Effector memory CD8-positive, alpha-beta T cell (primary cell): ENCODE results near the gene KLHL10.

ENCODE experiments used
- ATAC-seq: fragments of 150-1000 bp; cut with Tn5 transposase; replicated peaks from 2 replicates; pipeline ENCODE4 v1.10.0; 2021; ENCODE audit warnings: mild to moderate bottlenecking, moderate library complexity
- DNase-seq, 3 experiments: peaks; one replicate each; pipeline ENCODE4 v3.0.0; 2021
- H3K27ac Mint-ChIP-seq, 2 donors: one replicate each; pipeline ENCODE4 v1.8.0; 2022; ENCODE audit warnings: mild to moderate bottlenecking in 2 of 2, mixed read lengths in 2 of 2, moderate library complexity in 2 of 2
- H3K27me3 Mint-ChIP-seq, 2 donors: one replicate each; pipeline ENCODE4 v1.8.0; 2022; ENCODE audit warnings: mixed read lengths in 2 of 2
- H3K36me3 Mint-ChIP-seq: one replicate; pipeline ENCODE4 v1.8.0; 2022; ENCODE audit warnings: mild to moderate bottlenecking, moderate library complexity, mixed read lengths; ENCODE audit not compliant: insufficient read depth
- H3K4me1 Mint-ChIP-seq, 2 donors: one replicate each; pipeline ENCODE4 v1.8.0; 2022; ENCODE audit warnings: low read depth in 2 of 2, mixed read lengths in 2 of 2
- H3K4me3 Mint-ChIP-seq, 2 donors: one replicate each; pipeline ENCODE4 v1.8.0; 2022; ENCODE audit warnings: mild to moderate bottlenecking in 2 of 2, mixed read lengths in 2 of 2, moderate library complexity in 2 of 2
- H3K9me3 Mint-ChIP-seq, 2 donors: one replicate each; pipeline ENCODE4 v1.8.0; 2022; ENCODE audit warnings: mixed read lengths in 2 of 2

Gene KLHL10

DNA sequence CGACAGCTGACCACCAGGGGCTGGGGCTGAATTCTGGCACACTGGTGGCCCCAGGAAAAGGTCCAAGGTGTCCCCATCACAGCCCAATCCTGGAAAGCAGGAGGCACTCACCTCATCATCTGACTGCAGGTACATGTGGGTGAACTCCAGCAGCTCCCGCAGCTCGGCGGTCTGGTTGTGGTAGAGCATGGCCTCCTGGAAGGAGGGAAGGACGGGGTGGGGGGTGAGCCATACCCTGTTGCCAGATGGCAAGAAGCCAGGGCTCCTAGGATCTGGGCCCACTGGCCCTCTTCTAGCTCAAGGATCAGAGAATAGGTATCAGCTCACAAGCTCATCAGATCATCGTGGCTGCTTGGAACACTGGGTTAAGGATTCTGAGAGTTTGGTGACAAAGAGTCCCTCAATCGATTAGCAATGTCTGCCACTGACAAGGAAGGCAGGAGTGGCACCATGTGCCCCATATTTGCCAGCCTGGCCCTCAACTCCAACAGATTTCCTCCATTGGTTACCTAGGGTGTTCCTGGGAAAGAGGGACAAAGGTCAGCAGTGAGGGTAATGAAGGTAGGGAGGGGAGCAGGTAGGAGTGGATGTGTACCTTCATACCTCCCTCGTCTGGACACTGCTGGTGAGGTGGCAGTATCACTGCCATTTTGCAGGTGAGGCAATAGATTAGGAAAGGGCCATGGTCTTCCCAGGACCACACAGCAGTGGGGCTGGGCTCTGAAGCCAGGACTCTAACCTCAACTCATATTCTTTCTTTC lies 30.8 kb upstream of the KLHL10 start:
- no peak overlapping the region for H3K27ac Mint-ChIP-seq
- no peaks in the 10 kb centered on the region for H3K9me3 Mint-ChIP-seq
- peaks cover 7% of the 10 kb centered on the region for H3K36me3 Mint-ChIP-seq
- DNase-seq (no peak), ATAC-seq (no peak)
- H3K4me3 Mint-ChIP-seq, result no peak overlapping the region
- no peaks in the 10 kb centered on the region for H3K27me3 Mint-ChIP-seq
- H3K4me1 Mint-ChIP-seq, result peaks cover 16 to 20% of the 10 kb centered on the region in 2 donors

DNA sequence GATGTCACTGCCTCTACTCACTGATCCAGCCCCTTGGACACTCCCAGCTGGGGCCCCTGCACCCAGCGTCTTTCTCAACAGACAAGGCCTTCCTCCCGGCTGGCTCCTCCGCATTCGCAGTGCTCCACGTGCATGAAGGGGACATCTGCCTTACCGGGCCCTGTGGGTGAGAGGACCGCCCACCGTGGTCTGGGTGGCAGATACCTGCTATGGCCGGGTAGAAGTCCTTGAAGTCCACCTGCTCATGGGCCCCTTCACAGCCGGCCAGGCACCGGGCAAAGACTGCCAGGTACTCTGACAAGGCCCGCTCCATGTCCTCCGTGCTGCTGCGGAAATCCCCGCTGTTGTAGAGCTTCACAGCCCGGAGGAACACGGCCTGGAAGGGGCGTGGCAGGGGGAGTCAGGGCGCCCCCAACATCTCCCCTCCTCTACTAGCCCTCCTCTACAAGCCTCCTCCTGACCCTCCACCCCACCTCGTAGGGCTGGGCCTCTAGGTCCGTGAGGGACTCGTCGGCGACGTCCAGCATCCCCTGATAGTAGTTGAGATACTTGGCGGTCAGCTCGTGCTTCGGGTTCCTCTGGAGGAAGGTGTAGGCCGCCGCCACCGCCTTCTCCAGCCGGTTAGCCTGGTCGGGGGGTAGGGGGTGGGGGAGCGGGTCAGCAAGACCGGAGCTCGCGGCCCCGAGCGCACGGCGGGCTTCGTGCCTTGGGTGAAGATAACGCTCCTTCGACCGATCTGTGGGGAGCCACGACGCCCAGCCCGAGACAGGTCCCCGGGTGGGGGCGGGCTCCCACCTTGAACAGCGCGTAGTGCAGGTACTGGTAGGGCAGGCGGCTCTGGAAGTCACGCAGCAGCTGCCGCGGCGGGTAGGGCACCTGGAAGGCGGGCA lies 26.7 kb upstream of the KLHL10 start:
- Mint-ChIP-seq H3K9me3 (no peaks in the 10 kb centered on the region), H3K36me3 (peaks cover 14% of the 10 kb centered on the region), H3K4me1 (peaks cover 23 to 31% of the 10 kb centered on the region in 2 donors), H3K4me3 (peak overlapping the region; percentile 96 to 98), H3K27me3 (no peaks in the 10 kb centered on the region), H3K27ac (no peak overlapping the region)
- no peak for DNase-seq
- ATAC-seq, result peak; percentile 46

GRCh38 chr17:41811549-41812380 lies 25.9 kb upstream of the KLHL10 start, which contains the start of gene P3H4:
Gene P3H4, minus strand, starts transcription at chr17:41811949. Its CDS starts 34 bp downstream, at chr17:41811915.
- Mint-ChIP-seq H3K27me3 (no peaks in the 10 kb centered on the region), H3K4me3 (peak within 1 kb of the TSS; percentile 96 to 98), H3K9me3 (no peaks in the 10 kb centered on the region), H3K27ac (peak within 1 kb of the TSS; percentile 69 to 75), H3K4me1 (peaks cover 23 to 31% of the 10 kb centered on the region in 2 donors), H3K36me3 (peaks cover 14% of the 10 kb centered on the region)
- ATAC-seq (peak; percentile 90), DNase-seq (peak; percentile 65 to 82 (median 71))

GRCh38 chr17:41812381-41813151 lies 25.1 kb upstream of the KLHL10 start, which contains the start of gene FKBP10:
Gene FKBP10, plus strand, starts transcription at chr17:41813004. Its CDS starts 31 bp downstream, at chr17:41813035.
- Mint-ChIP-seq H3K9me3 (no peaks in the 10 kb centered on the region), H3K4me1 (peaks cover 23 to 31% of the 10 kb centered on the region in 2 donors), H3K27ac (peak within 1 kb of the TSS; percentile 69 to 75), H3K27me3 (no peaks in the 10 kb centered on the region), H3K36me3 (peaks cover 13% of the 10 kb centered on the region), H3K4me3 (peak within 1 kb of the TSS; percentile 96 to 98)
- ATAC-seq (peak; percentile 29), DNase-seq (peak; percentile 41 to 50 (median 43))

DNA sequence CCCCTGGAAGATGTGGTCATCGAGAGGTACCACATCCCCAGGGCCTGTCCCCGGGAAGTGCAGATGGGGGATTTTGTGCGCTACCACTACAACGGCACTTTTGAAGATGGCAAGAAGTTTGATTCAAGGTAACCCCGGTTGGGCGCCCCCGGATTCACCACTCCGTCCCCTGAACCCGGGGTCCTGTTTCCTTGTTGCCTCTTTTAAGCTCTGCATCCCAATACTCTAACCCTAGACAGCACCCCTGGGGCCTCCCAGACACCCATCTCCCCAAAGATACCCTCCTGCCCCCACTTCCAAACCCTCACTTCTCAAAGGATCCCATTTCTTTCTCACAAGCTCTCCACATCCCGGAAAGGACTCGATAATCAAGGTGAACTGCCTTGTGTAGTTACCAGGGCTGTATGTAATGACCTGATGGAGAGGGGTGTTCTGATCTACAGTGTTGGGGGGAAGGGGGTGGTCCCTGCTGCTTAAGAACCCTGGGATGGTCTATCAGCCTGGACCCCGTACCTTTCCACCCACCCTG lies 24.4 kb upstream of the KLHL10 start:
- H3K4me3 Mint-ChIP-seq, result peak overlapping the region; percentile 96 to 98
- DNase-seq (no peak), ATAC-seq (no peak)
- peaks cover 4 to 5% of the 10 kb centered on the region in 2 donors for H3K27me3 Mint-ChIP-seq
- H3K9me3 Mint-ChIP-seq, result no peaks in the 10 kb centered on the region
- peaks cover 23 to 30% of the 10 kb centered on the region in 2 donors for H3K4me1 Mint-ChIP-seq
- H3K27ac Mint-ChIP-seq, result no peak overlapping the region
- peaks cover 11% of the 10 kb centered on the region for H3K36me3 Mint-ChIP-seq

- ATAC-seq, result no peak
- no peak overlapping the region for H3K27ac Mint-ChIP-seq
These were observed 23.9 kb upstream of the KLHL10 start for GRCh38 chr17:41813699-41814124.

GRCh38 chr17:41814195-41814594 lies 23.4 kb upstream of the KLHL10 start:
- peaks cover 8 to 10% of the 10 kb centered on the region in 2 donors for H3K27me3 Mint-ChIP-seq
- H3K36me3 Mint-ChIP-seq, result peaks cover 10% of the 10 kb centered on the region
- ATAC-seq (no peak), DNase-seq (no peak)
- H3K4me1 Mint-ChIP-seq, result peaks cover 22 to 29% of the 10 kb centered on the region in 2 donors
- peak overlapping the region; percentile 57 to 98 for H3K4me3 Mint-ChIP-seq
- no peaks in the 10 kb centered on the region for H3K9me3 Mint-ChIP-seq
- no peak overlapping the region for H3K27ac Mint-ChIP-seq

More at GRCh38 chr17:41813699-41814124, 23.9 kb upstream of the KLHL10 start:
- no peaks in the 10 kb centered on the region for H3K9me3 Mint-ChIP-seq
- peaks cover 23 to 29% of the 10 kb centered on the region in 2 donors for H3K4me1 Mint-ChIP-seq
- no peak for DNase-seq
- peaks cover 11% of the 10 kb centered on the region for H3K36me3 Mint-ChIP-seq
- H3K4me3 Mint-ChIP-seq, result peak overlapping the region; percentile 96 to 98
- peaks cover 8 to 9% of the 10 kb centered on the region in 2 donors for H3K27me3 Mint-ChIP-seq

DNA sequence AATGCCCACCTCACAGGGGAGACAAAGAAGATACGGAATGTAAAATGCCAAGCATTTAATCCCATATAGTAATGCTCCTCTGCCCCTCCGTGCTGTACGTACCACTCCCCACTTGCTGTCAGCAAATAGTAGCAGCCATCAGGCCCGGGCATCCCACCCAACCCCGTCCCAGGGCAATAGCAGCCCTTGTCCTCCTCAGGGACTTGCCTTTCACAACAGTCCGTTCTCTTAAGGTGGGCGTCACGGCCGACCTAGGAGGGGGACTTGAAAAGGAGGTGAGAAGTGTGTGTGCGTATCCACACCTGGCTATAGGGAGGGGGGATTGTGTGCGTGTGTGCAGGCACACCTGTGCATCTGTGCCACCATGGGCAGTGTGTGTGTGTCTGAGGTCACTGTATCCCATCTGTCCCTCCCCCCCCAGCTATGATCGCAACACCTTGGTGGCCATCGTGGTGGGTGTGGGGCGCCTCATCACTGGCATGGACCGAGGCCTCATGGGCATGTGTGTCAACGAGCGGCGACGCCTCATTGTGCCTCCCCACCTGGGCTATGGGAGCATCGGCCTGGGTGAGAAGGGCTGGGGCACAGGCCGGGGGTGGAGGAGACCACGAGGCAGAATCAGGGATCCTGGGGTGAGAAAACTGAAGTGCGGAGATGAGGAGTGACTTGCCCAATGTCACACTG lies 20.8 kb upstream of the KLHL10 start:
- H3K4me1 Mint-ChIP-seq, result peaks cover 7 to 14% of the 10 kb centered on the region in 2 donors
- no peak overlapping the region for H3K27ac Mint-ChIP-seq
- peaks cover 8 to 20% of the 10 kb centered on the region in 2 donors for H3K27me3 Mint-ChIP-seq
- peaks cover 7% of the 10 kb centered on the region for H3K36me3 Mint-ChIP-seq
- H3K9me3 Mint-ChIP-seq, result no peaks in the 10 kb centered on the region
- H3K4me3 Mint-ChIP-seq, result no peak overlapping the region
- no peak for ATAC-seq
- DNase-seq, result no peak

- Mint-ChIP-seq H3K4me1 (peaks cover 0 to 5% of the 10 kb centered on the region in 2 donors), H3K27me3 (peaks cover 8 to 20% of the 10 kb centered on the region in 2 donors), H3K4me3 (no peak overlapping the region), H3K36me3 (peaks cover 4% of the 10 kb centered on the region), H3K9me3 (no peaks in the 10 kb centered on the region), H3K27ac (no peak overlapping the region)
- no peak for ATAC-seq
- no peak for DNase-seq
These were observed 19.6 kb upstream of the KLHL10 start for GRCh38 chr17:41818024-41818423.

DNA sequence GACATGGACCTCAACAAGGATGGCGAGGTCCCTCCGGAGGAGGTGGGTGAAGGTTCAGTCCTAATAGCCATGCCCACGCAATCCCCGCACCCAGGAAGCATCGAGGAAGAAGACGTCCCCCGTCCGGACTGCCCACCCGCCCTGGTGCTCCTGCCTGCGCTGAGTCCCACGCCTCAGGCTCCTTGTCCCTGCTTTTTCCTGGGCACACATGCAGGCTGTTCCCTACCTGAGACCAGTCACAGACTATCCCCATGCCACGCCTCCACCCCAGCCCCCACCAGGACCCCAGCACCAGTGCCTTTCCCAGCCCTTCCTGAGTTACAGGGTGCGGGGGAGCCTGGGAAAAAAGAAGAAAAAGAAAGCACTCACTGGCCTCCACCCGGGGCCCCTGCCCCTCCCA lies 15.8 kb upstream of the KLHL10 start:
- ATAC-seq, result no peak
- Mint-ChIP-seq H3K4me3 (no peak overlapping the region), H3K9me3 (no peaks in the 10 kb centered on the region)

GRCh38 chr17:41822216-41823140 lies 15.1 kb upstream of the KLHL10 start:
- Mint-ChIP-seq H3K9me3 (no peaks in the 10 kb centered on the region), H3K27ac (peak overlapping the region in 1 of 2 donors; percentile 1), H3K27me3 (peaks cover 8 to 20% of the 10 kb centered on the region in 2 donors), H3K4me3 (no peak overlapping the region), H3K4me1 (no peaks in the 10 kb centered on the region), H3K36me3 (peaks cover 15% of the 10 kb centered on the region)
- DNase-seq, result no peak
- ATAC-seq, result no peak

More for the DNA sequence above, 15.8 kb upstream of the KLHL10 start:
- no peaks in the 10 kb centered on the region for H3K4me1 Mint-ChIP-seq
- peaks cover 11% of the 10 kb centered on the region for H3K36me3 Mint-ChIP-seq
- peaks cover 8 to 20% of the 10 kb centered on the region in 2 donors for H3K27me3 Mint-ChIP-seq
- no peak overlapping the region for H3K27ac Mint-ChIP-seq
- DNase-seq, result no peak
